ENCODE results near the gene ZPBP.
"Not testable (repeated sequence)": the region's sequence is repeated elsewhere in the genome, so short reads cannot be mapped to it uniquely, and the experiment has no call there.

ZPBP gene

GRCh38 chr7:50092579-50093491, at the start of gene ZPBP:
TSS of gene ZPBP (minus strand) at chr7:50093246. CDS start at chr7:50093194, 52 bp downstream.
- DNase-seq: no peak

- no peak for DNase-seq
These were observed 49.5 kb upstream of the ZPBP start for GRCh38 chr7:50142425-50143017.

GRCh38 chr7:50141854-50142253, 48.8 kb upstream of the ZPBP start:
- DNase-seq: no peak

- DNase-seq: no peak
These were observed 48.1 kb upstream of the ZPBP start for GRCh38 chr7:50141131-50141530.

- no peak for DNase-seq
These were observed 47.6 kb upstream of the ZPBP start for GRCh38 chr7:50140688-50141087.

- DNase-seq: no peak
These were observed 45.1 kb upstream of the ZPBP start for GRCh38 chr7:50138101-50138500.

- no peak for DNase-seq
These were observed 32.7 kb upstream of the ZPBP start for GRCh38 chr7:50125766-50126165.

GRCh38 chr7:50121286-50121685, 28.2 kb upstream of the ZPBP start:
- no peak for DNase-seq

GRCh38 chr7:50119815-50120637, 27.0 kb upstream of the ZPBP start:
- no peak for DNase-seq

- no peak for DNase-seq
These were observed 19.2 kb upstream of the ZPBP start for GRCh38 chr7:50112250-50112649.

- no peak for DNase-seq
These were observed 8.8 kb upstream of the ZPBP start for GRCh38 chr7:50101873-50102272.

- no peak for DNase-seq
These were observed 2.6 kb upstream of the ZPBP start for GRCh38 chr7:50095634-50096033.

GRCh38 chr7:50088463-50089129, 4.5 kb downstream of the ZPBP start:
- no peak for DNase-seq

GRCh38 chr7:50085344-50085743, 7.7 kb downstream of the ZPBP start:
- no peak for DNase-seq

GRCh38 chr7:50073093-50073492, 20.0 kb downstream of the ZPBP start:
- DNase-seq: no peak

- no peak for DNase-seq
These were observed 23.4 kb downstream of the ZPBP start for GRCh38 chr7:50069613-50070012.

- no peak for DNase-seq
These were observed 24.0 kb downstream of the ZPBP start for GRCh38 chr7:50068850-50069551.

GRCh38 chr7:50068026-50068425, 25.0 kb downstream of the ZPBP start:
- no peak for DNase-seq

- DNase-seq: no peak
These were observed 30.1 kb downstream of the ZPBP start for GRCh38 chr7:50062951-50063350.

- DNase-seq: no peak
These were observed 36.9 kb downstream of the ZPBP start for GRCh38 chr7:50056131-50056530.

- DNase-seq: no peak
These were observed 45.3 kb downstream of the ZPBP start for GRCh38 chr7:50047716-50048115.

- DNase-seq: not testable (repeated sequence)
These were observed 51.9 kb downstream of the ZPBP start for GRCh38 chr7:50041165-50041564.

Measured in 8988T (cell line).